Transverse colon (tissue), 4 donors: Measurements from ENCODE around the gene PROZ. TPM values are rescaled to one million over a fixed set of nuclear protein-coding genes. Genes with fewer than 3 reads are reported as not detected.

Experiments used
- DNase-seq: peaks from one replicate; pipeline ENCODE4 v3.0.0-alpha.2; 2019
- H3K27ac ChIP-seq, 4 donors: fragments of 200-600 bp; sonication (generic); 2 replicates each; pipeline ENCODE4 v1.5.1; 2016 to 2018; ENCODE audit warnings: inconsistent platforms in 4 of 4
- H3K27me3 ChIP-seq: fragments of 200-600 bp; sonication (generic); 2 replicates; pipeline ENCODE4 v1.5.1; 2017; ENCODE audit warnings: inconsistent platforms
- H3K36me3 ChIP-seq, 4 donors: fragments of 200-600 bp; sonication (generic); 2 replicates each; pipeline ENCODE4 v1.5.1; 2017 to 2019; ENCODE audit warnings: inconsistent platforms in 4 of 4
- H3K4me1 ChIP-seq, 4 donors: fragments of 200-600 bp; sonication (generic); 2 replicates each; pipeline ENCODE4 v1.5.1; 2017 to 2020; ENCODE audit warnings: inconsistent platforms in 4 of 4
- H3K4me3 ChIP-seq, 4 donors: fragments of 200-600 bp; sonication (generic); 1 replicate in 1 of 4; 2 replicates in 3 of 4; pipeline versions ENCODE4 v1.5.1 to v1.6.1; 2017 to 2019; ENCODE audit warnings: inconsistent platforms in 4 of 4
- H3K9me3 ChIP-seq, 2 donors: fragments of 200-600 bp; sonication (generic); 2 replicates each; pipeline ENCODE4 v1.5.1; 2017 to 2019; ENCODE audit warnings: inconsistent platforms in 2 of 2
- EP300 ChIP-seq: sonication (generic); formaldehyde crosslinking; IDR thresholded peaks from one replicate; pipeline ENCODE4 v1.6.1; 2017; ENCODE audit warnings: antibody characterized with exemption, low read depth
- POLR2A ChIP-seq: fragments of 450-650 bp; IDR thresholded peaks from one replicate; pipeline ENCODE4 v1.6.1; 2016; ENCODE audit warnings: antibody characterized with exemption, mild to moderate bottlenecking, moderate library complexity
- POLR2AphosphoS5 ChIP-seq, 3 donors: sonication (generic); formaldehyde crosslinking; IDR thresholded peaks; one replicate each; pipeline ENCODE4 v1.6.1; 2016; ENCODE audit warnings: antibody characterized with exemption in 3 of 3
- WGBS, 2 donors: methylation state at CpG; one replicate each; pipeline ENCODE4 v1.1.5; 2018; ENCODE audit warnings: low coverage in 1 of 2; 5-methylcytosine and 5-hydroxymethylcytosine counted together
- in situ Hi-C, 4 donors: fragments of 200-750 bp; cut with MboI; loops; one replicate each; pipeline versions ENCODE4 v1.15.0 to v1.15.1; 2017; ENCODE audit warnings: low sequenced_read_pairs in 3 of 4, low pct_ligation_motif_present in 1 of 4, low pct_unique_long_range_greater_than_20kb in 1 of 4
- intact Hi-C: fragments of 100-400 bp; cut with DNase I; formaldehyde crosslinking; loops from one replicate; pipeline ENCODE4 v1.15.1; 2023; ENCODE audit warnings: low total_unique reads
- total RNA-seq, 4 donors: library from RNA; depleted of rRNA; stranded (reverse); fragments of >200 nt; gene quantifications; one replicate each; pipeline ENCODE4 v1.1.0, GENCODE V29; 2016
- TF ChIP-seq, protein P1 (sequence below), 5 experiments: fragments of 200-600 bp in 3 of 5; fragments of 450-650 bp in 2 of 5; sonication (generic) in 3 of 5; IDR thresholded peaks; 1 replicate in 2 of 5; 2 replicates in 3 of 5; pipeline ENCODE4 v1.5.1; 2016 to 2017; ENCODE audit warnings: antibody characterized with exemption in 5 of 5, inconsistent platforms in 3 of 5, mild to moderate bottlenecking in 2 of 5, moderate library complexity in 1 of 5

The PROZ gene
- total RNA-seq, 4 donors from 2014 or later, result not detected

DNA sequence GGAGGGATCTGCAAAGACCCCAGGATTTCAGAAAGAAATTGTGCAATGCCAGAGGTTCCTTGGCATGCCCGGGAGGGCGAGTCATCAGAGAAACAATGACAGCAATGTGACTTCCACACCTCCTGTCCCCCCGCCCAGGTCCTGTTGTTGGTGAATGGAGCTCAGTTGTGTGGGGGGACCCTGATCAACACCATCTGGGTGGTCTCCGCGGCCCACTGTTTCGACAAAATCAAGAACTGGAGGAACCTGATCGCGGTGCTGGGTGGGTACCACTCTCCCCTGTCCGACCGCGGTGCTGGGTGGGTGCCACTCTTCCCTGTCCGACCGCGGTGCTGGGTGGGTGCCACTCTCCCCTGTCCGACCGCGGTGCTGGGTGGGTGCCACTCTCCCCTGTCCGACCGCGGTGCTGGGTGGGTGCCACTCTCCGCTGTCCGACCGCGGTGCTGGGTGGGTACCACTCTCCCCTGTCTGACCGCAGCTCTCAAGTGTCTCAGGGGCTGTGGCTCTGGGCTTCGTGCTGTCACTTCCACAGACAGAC is 41.0 kb upstream of the PROZ start:
- no peaks in the 10 kb centered on the region for H3K27me3 ChIP-seq
- in situ Hi-C loops, result no loop called here
- H3K36me3 ChIP-seq, result no peaks in the 10 kb centered on the region
- H3K9me3 ChIP-seq, result no peaks in the 10 kb centered on the region
- intact Hi-C loops, result no loop called here
- DNase-seq, result no peak
- H3K4me1 ChIP-seq, result no peaks in the 10 kb centered on the region
- no peak for TF ChIP-seq EP300
- no peak for TF ChIP-seq POLR2AphosphoS5 (IDR thresholded peaks at IDR 0.05)
- no peak for TF ChIP-seq POLR2A
- TF ChIP-seq, protein P1, sequence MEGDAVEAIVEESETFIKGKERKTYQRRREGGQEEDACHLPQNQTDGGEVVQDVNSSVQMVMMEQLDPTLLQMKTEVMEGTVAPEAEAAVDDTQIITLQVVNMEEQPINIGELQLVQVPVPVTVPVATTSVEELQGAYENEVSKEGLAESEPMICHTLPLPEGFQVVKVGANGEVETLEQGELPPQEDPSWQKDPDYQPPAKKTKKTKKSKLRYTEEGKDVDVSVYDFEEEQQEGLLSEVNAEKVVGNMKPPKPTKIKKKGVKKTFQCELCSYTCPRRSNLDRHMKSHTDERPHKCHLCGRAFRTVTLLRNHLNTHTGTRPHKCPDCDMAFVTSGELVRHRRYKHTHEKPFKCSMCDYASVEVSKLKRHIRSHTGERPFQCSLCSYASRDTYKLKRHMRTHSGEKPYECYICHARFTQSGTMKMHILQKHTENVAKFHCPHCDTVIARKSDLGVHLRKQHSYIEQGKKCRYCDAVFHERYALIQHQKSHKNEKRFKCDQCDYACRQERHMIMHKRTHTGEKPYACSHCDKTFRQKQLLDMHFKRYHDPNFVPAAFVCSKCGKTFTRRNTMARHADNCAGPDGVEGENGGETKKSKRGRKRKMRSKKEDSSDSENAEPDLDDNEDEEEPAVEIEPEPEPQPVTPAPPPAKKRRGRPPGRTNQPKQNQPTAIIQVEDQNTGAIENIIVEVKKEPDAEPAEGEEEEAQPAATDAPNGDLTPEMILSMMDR (IDR thresholded peaks at IDR 0.05), result no peak
- no peak overlapping the region for H3K27ac ChIP-seq
- WGBS, 2 donors, result 82% methylated on average over 9 of the region's 26 CpGs; no CpG with 5 or more reads in 1 of the 2 donors
- no peak overlapping the region for H3K4me3 ChIP-seq

DNA sequence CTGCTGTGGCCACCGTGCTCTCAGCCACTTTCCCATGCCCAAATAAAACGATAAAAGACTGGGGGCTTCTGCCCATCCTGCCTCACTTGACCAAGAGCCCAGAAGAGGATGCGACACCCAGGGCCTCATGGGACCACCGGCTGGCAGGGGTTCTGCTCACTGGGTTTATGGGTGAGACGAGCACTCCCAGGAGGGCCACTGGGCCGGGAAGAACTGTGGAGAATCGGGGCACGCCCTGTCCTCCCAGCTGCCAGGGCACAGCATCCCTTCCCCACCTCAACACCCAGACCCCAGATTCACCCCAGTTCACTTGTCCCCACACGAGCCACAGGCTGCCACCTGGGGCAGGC is 40.6 kb upstream of the PROZ start:
- peaks cover 0 to 4% (median 0%) of the 10 kb centered on the region in 4 donors for H3K4me1 ChIP-seq
- WGBS, 2 donors, result 79% methylated on average over 9 of the region's 9 CpGs; no CpG with 5 or more reads in 1 of the 2 donors

DNA sequence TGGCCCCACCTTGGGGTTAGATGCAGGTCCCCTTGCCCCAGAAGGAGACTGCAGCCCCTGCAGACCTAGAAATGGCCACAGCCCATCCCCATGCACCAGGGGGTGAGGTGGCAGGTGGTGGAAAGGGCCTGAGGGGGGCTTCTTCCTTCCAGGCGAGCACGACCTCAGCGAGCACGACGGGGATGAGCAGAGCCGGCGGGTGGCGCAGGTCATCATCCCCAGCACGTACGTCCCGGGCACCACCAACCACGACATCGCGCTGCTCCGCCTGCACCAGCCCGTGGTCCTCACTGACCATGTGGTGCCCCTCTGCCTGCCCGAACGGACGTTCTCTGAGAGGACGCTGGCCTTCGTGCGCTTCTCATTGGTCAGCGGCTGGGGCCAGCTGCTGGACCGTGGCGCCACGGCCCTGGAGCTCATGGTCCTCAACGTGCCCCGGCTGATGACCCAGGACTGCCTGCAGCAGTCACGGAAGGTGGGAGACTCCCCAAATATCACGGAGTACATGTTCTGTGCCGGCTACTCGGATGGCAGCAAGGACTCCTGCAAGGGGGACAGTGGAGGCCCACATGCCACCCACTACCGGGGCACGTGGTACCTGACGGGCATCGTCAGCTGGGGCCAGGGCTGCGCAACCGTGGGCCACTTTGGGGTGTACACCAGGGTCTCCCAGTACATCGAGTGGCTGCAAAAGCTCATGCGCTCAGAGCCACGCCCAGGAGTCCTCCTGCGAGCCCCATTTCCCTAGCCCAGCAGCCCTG is 40.0 kb upstream of the PROZ start:
- H3K27ac ChIP-seq, result no peak overlapping the region
- intact Hi-C loops (no loop called here), in situ Hi-C loops (no loop called here)
- no peaks in the 10 kb centered on the region for H3K36me3 ChIP-seq
- H3K9me3 ChIP-seq, result no peaks in the 10 kb centered on the region
- H3K4me1 ChIP-seq, result peaks cover 0 to 7% (median 0%) of the 10 kb centered on the region in 4 donors
- no peaks in the 10 kb centered on the region for H3K27me3 ChIP-seq
- no peak overlapping the region for H3K4me3 ChIP-seq
- 92% methylated on average over 41 of the region's 42 CpGs; no CpG with 5 or more reads in 1 of the 2 donors for WGBS, 2 donors
- no peak for DNase-seq
- TF ChIP-seq POLR2AphosphoS5 (IDR thresholded peaks at IDR 0.05) (no peak), EP300 (no peak), POLR2A (no peak)
- TF ChIP-seq, protein P1 (IDR thresholded peaks at IDR 0.05), result no peak

More for the DNA sequence above, 40.6 kb upstream of the PROZ start:
- intact Hi-C loops, result no loop called here
- in situ Hi-C loops, result no loop called here
- H3K9me3 ChIP-seq, result no peaks in the 10 kb centered on the region
- TF ChIP-seq EP300 (no peak), POLR2AphosphoS5 (IDR thresholded peaks at IDR 0.05) (no peak), POLR2A (no peak)
- TF ChIP-seq, protein P1 (IDR thresholded peaks at IDR 0.05), result no peak
- no peak for DNase-seq
- no peaks in the 10 kb centered on the region for H3K27me3 ChIP-seq
- no peak overlapping the region for H3K4me3 ChIP-seq
- H3K27ac ChIP-seq, result no peak overlapping the region
- no peaks in the 10 kb centered on the region for H3K36me3 ChIP-seq

- Histone ChIP-seq H3K27me3 (no peaks in the 10 kb centered on the region), H3K4me1 (peaks cover 0 to 7% (median 0%) of the 10 kb centered on the region in 4 donors), H3K36me3 (no peaks in the 10 kb centered on the region), H3K4me3 (no peak overlapping the region), H3K9me3 (no peaks in the 10 kb centered on the region), H3K27ac (no peak overlapping the region)
- in situ Hi-C loops, result no loop called here
- DNase-seq, result no peak
- intact Hi-C loops, result no loop called here
- WGBS, 2 donors, result 86% methylated on average over 16 of the region's 16 CpGs; no CpG with 5 or more reads in 1 of the 2 donors
- TF ChIP-seq, protein P1 (IDR thresholded peaks at IDR 0.05), result no peak
- TF ChIP-seq POLR2A (no peak), EP300 (no peak), POLR2AphosphoS5 (IDR thresholded peaks at IDR 0.05) (no peak)
These were observed 39.2 kb upstream of the PROZ start for GRCh38 chr13:113119166-113119821.
